ENCODE measurements around the gene CAMK4.

GRCh38 chr5:111231119-111231518 lies 6.9 kb downstream of the CAMK4 start:
- TF ChIP-seq CTCF (tag by site-specific recombination; IDR thresholded peaks at IDR 0.05) (no peak), ZNF132 (tag by site-specific recombination; IDR thresholded peaks at IDR 0.05; ENCODE audit: borderline replicate concordance) (no peak), PRDM10 (tag by site-specific recombination; IDR thresholded peaks at IDR 0.05) (no peak), ZNF416 (tag by site-specific recombination; IDR thresholded peaks at IDR 0.05) (no peak), ZBTB11 (tag by site-specific recombination; conservative IDR thresholded peaks at IDR 0.05; ENCODE audit: low read depth) (no peak), ZNF555 (tag by site-specific recombination; conservative IDR thresholded peaks at IDR 0.05) (no peak)

Measured in HEK293 (cell line).